Measurements from ENCODE around the gene PRSS27. TPM values are rescaled to one million over a fixed set of nuclear protein-coding genes. Genes with fewer than 3 reads are reported as not detected.
"Not testable (repeated sequence)": the region's sequence is repeated elsewhere in the genome, so short reads cannot be mapped to it uniquely, and the experiment has no call there.

The PRSS27 gene
- total RNA-seq, 1 experiment from 2014 or later = 1.1 TPM

DNA sequence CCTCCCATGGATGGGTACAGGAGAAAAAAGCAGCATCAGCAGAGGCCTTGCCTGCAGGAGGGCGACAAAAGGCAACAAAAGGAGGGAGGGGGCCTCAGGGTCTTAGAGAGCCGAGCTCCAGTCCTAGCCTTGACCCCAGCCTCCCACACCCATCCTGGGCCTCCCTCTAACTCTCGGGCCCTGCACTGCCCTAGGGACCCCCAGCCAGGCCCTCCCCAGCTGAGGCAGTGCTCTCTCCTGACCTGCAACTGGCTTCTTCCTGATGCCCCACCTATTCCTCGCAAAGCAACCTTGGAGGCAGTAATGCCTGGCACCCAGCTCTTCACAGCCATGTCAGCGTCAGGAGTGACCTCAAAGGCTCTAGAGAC lies 17.2 kb upstream of the PRSS27 start:
- no peak for DNase-seq (ENCODE audit: low read depth)
- in situ Hi-C loops (cut with HindIII; ENCODE audit: low pct_unique_long_range_greater_than_20kb, low sequenced_read_pairs) = no loop called here

DNA sequence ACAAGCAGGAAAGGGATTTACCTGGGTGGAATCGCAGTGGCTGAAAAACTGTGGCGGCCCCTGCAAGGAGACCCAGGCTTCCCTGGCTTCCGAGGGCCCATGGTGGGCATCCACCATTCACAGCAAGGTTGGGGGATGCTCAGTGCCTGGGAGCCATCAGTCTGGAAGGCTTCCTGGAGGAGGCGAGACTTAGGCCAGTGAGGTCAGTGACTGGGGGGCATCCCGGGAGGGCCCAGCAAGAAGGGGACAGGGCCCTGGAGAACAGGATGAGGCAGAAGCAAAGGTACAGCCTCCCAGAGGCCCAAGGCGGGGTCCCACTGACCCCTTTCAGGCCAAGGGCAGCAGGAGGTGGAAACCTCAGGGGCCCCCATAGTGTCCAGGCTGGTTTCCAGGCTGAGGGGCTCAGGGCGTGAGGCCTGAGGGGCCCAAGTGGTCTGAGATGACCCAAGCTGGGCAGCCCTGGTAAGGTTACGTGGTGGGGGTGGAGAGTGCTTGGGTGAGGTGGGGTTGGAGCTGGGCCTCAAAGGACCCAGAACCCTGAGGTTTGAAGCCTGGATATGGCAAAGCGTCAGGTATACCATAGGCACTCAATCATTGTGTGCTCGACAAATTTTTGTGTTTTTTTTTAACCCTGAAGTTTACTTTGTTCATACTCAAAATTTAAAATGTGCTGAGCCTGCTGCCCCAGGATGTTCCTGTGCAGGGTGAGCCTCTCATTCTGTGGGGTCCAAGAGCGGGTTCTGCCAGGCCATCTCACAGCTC lies 16.6 kb upstream of the PRSS27 start:
- in situ Hi-C loops (cut with HindIII; ENCODE audit: low pct_unique_long_range_greater_than_20kb, low sequenced_read_pairs) = no loop called here
- no peak for DNase-seq (ENCODE audit: low read depth)

DNA sequence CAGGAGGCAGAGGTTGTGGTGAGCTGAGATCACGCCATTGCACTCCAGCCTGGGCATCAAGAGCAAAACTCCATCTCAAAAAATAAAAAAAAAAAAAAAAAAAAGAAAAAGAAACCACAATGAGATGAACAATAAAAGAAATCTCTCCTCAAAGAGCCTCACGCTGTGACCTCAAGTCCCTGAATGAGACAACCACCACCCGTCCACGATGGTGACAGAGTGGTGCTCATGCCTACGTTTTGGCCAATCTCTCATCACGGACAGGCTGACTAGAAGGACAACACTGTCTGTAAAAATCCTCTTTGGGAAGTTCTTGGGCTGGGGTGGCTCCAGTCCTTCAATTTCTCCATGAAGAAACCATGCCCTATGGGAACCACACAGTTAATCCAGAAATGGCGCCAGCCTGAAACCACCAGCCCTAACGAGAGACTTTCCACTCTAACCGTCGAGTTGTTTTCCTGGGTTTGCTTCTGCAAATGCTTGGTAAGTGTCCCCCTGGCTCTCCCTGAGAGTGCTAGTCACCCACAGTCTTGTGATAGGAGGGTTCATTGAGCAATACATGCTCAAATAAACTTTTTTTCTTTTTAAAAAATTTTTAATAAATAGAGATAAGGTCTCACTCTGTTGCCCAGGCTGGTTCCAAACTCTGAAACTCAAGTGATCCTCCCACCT lies 15.0 kb upstream of the PRSS27 start:
- DNase-seq (ENCODE audit: low read depth) = no peak
- in situ Hi-C loops (cut with HindIII; ENCODE audit: low pct_unique_long_range_greater_than_20kb, low sequenced_read_pairs) = no loop called here

DNA sequence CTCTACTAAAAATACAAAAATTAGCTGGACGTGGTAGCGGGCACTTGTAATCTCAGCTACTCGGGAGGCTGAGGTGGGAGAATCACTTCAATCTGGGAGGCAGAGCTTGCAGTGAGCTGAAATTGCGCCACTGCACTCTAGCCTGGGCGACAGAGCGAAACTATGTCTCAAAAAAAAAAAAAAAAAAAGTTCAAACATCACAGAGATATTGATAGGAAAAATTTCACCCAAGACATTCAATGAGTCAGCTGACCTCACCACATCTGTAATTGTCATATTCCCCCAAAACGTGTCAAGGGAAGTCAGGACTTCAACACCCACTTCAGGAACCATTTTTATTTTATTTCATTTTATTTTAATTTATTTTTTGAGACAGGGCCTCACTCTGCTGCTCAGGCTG lies 8.0 kb upstream of the PRSS27 start:
- DNase-seq (ENCODE audit: low read depth) = no peak
- in situ Hi-C loops (cut with HindIII; ENCODE audit: low pct_unique_long_range_greater_than_20kb, low sequenced_read_pairs) = no loop called here

DNA sequence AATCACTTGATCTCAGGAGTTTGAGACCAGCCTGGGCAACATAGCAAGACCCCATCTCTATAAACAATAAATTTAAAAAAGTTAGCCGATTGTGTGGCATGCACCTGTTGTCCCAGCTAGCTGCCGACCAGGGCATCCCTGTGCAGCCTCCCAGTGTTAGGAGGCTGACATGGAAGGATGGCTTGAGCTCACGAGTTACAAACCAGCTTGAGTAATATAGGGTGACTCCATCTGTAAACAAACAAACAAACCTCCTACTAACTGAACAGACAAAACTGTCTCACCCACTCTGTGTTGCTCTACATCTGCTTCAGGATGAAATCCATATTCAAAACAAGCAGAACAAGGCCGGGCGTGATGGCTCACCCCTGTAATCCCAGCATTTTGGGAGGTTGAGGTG lies 6.9 kb upstream of the PRSS27 start:
- in situ Hi-C loops (cut with HindIII; ENCODE audit: low pct_unique_long_range_greater_than_20kb, low sequenced_read_pairs) = no loop called here
- DNase-seq (ENCODE audit: low read depth) = no peak

DNA sequence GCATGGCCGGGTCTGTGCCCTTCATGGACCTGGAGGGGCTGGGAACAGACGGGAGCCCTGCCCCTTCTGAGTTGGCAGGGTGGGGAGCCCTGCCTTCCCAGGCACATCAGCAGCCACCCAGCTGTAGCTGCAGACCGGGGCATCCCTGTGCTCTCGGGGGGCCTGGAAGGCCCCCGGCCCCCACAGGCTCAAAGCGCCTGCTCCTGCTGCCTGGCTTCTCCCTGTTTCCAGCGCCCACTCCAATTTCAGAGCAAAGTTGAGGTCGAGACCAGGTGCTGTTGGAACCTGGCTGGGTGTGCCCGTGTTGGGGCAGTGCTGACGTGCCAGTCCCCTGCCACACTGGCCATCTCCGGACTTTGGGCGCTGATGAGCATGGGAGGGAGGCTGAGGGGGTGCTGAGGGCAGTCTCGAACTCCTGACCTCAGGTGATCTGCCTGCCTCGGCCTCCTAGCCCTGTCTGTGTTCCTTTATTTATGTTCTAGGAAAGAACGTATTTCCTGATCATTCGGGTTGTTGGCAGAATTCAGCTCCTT lies 4.9 kb upstream of the PRSS27 start:
- no peak for DNase-seq (ENCODE audit: low read depth)
- in situ Hi-C loops (cut with HindIII; ENCODE audit: low pct_unique_long_range_greater_than_20kb, low sequenced_read_pairs) = no loop called here

DNA sequence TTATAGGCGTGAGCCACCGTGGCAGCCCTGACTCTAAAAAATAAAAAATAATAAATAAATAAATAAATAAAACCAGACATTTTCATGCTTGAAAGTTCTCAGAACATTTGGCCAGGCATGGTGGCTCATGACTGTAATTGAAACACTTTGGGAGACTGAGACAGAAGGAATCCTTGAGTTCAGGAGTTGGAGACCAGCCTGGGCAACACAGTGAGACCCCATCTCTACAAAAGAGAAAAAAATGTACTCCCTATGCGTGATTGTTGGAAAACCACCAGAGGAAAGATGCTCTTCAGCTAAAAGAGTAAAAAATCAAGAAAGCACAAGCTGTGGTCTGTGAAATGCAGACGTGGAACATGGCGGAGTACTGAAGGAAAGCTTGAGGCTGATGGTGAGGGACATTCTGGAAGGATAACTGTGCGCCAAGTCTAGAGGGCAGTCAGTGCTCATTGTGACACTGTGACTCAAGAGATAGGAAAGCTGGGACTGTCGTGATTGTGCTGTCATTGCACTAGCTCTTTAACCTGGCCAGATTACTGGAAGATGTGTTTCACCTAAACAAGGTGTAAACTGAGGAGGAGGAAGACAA lies 4.2 kb upstream of the PRSS27 start:
- DNase-seq (ENCODE audit: low read depth) = no peak
- in situ Hi-C loops (cut with HindIII; ENCODE audit: low pct_unique_long_range_greater_than_20kb, low sequenced_read_pairs) = no loop called here

DNA sequence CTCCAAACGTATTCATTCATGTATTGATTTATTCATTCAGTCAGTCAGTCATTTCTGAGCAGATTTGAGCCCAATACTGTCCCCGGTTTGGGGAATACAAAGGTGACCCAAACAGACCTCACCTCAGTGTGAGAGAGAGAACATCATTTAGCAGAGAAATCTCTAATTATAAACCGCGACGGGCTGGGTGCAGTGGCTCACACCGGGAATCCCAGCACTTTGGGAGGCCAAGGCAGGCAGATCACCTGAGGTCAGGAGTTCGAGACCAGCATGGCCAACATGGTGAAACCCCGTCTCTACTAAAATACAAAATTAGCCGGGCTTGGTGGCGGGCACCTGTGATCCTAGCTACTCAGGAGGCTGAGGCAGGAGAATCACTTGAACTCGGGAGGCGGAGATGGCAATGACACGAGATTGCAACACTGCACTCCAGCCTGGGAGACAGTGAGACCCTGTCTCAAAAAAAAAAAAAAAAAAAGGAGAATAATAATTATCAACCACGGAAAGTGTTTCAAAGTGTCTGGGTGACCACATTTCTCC lies 1.7 kb upstream of the PRSS27 start:
- in situ Hi-C loops (cut with HindIII; ENCODE audit: low pct_unique_long_range_greater_than_20kb, low sequenced_read_pairs) = not testable (repeated sequence)
- DNase-seq (ENCODE audit: low read depth) = peak; percentile 17

DNA sequence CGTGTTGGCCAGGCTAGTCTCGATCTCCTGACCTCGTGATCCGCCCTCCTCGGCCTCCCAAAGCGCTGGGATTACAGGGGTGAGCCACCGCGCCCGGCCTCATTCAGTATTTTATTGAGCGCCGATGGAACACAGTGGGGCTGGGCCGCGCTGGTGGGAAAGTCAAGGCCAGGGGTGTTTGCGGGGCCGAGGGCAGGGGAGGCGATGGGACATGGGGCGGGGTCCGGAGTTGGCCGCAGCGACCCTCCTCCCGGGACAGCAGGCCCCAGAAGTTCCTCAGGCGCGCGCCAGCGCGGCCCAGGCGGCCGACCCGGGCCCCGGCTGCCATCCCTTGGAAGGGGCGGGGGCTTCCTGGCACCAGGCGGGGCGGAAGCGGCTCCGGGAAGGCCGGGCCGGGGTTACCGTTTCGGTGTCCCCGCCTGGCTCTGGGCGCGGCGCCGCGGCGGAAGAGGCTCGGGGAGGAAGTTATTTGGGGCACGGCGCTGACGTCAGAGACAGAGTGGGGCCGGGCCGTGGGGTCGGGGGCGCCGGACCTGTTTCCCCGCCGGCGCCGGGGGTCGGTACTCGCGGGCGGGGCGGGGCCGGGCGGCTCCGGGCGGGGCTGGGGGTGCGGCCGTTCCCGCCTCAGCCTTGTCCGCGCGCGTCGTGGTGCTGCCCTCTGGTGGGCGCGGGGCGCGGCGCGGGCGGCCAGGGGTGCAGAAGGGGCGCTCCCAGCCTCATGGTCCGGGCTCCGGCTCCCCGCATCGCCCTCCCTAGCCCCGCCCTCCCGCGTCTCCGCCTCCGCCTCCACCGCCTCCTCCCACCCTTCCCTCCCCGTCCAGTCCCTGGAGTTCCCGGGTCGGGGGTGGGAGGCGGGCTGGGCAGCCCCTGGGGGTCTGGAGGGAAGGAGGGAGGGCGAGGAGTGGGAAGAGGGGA lies 952 bp upstream of the PRSS27 start:
- DNase-seq (ENCODE audit: low read depth) = peak; percentile 78

DNA sequence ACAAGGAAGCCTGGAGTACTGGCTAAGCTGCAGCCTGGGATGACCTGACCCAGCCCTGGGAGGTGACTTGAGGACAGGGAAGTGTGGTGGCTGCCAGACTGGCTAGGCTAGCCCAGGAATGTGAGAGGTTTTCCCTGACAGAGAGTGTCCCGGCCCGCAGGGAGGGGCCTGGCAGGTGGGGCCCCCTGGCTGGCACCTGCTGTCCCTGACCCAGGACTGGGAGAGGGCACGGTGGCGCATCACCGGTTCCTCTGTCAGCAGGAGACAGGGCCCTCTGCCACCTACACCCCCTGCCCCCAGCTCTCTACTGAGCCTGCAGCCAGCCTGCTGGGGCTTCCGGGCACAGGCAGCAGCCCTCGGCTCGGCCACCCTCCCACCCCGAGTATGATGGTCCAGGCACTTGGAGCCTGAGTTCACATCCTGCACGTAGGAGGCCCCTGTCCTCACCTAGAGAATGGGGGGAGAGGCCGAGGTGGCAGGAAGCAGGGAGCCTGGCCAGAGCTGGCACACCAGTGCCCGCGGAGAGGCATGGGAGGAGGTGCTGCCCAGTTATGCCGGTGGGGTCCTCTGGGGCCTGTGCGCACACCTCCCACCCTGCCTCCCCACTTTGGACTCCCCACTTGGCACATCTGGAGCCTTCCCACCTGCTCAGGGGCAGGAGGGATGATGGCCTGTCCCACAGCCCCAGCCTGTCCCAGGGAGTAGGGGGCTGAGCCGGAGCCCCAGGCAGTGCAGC lies 528 bp downstream of the PRSS27 start:
- no peak for DNase-seq (ENCODE audit: low read depth)
- in situ Hi-C loops (cut with HindIII; ENCODE audit: low pct_unique_long_range_greater_than_20kb, low sequenced_read_pairs) = no loop called here

More for the DNA sequence above, 952 bp upstream of the PRSS27 start:
- in situ Hi-C loops (cut with HindIII; ENCODE audit: low pct_unique_long_range_greater_than_20kb, low sequenced_read_pairs) = no loop called here

DNA sequence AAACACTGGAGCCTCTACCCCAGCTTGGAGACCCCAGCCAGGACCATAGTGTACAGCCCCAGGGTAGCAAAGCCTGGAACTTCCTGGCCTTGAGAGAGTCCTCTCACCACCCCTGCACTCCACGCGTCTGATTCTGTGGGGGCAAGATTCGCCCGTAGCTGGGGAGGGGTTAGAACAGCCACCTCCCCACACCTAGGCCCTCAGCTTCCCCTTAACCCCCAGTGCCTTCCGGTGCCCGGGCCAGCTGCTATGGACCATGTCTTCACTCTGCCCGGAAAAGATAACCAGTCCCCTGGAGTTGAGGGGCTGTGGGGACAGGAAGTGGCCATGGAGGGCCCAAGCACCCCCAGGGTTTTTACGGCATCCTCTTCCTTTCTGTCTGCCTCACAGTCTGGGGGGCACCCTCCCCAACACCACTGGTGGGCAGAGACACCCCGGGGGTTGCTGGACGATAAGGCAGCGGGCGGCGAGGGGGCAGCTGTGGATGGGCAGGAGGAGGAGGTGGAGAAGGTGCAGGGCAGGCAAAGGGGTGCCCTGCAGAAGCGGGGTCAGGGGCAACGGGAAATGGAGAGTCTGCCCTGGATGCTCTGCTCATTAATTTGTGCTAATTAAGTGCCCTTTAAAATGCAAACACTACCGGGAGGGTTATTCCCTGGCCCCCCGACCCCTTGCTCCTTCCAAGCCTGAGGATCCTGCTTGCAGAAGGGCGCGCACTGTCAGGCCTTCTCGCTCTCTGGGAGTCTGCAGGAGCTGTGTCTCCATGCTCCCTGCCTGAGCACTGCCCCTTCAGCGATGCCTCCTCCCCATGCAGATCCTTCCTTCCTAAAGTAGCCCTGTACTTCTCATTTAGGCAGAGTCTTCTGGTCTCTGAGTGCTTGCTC lies 2.4 kb downstream of the PRSS27 start:
- no peak for DNase-seq (ENCODE audit: low read depth)
- in situ Hi-C loops (cut with HindIII; ENCODE audit: low pct_unique_long_range_greater_than_20kb, low sequenced_read_pairs) = no loop called here

DNA sequence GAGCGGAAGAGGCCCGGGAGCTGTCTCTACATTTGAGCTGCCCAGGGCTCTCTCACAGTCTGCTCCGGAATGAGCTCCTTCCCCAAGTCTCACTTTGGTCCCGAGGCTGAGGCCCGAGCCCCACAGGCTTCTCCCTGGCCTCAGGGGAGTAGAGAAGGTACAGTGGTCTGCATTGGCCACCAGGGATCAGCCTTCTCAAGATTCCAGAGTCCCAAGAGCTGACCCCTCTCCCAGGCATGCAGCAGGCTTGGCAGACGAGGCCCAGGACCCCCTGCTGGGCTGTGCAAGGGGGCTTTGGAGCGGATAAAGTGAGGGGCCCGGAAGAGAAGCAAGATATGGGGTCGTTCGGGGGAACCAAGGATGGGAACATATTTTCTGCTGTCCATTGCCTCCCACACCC lies 3.1 kb downstream of the PRSS27 start:
- DNase-seq (ENCODE audit: low read depth) = no peak
- in situ Hi-C loops (cut with HindIII; ENCODE audit: low pct_unique_long_range_greater_than_20kb, low sequenced_read_pairs) = no loop called here

DNA sequence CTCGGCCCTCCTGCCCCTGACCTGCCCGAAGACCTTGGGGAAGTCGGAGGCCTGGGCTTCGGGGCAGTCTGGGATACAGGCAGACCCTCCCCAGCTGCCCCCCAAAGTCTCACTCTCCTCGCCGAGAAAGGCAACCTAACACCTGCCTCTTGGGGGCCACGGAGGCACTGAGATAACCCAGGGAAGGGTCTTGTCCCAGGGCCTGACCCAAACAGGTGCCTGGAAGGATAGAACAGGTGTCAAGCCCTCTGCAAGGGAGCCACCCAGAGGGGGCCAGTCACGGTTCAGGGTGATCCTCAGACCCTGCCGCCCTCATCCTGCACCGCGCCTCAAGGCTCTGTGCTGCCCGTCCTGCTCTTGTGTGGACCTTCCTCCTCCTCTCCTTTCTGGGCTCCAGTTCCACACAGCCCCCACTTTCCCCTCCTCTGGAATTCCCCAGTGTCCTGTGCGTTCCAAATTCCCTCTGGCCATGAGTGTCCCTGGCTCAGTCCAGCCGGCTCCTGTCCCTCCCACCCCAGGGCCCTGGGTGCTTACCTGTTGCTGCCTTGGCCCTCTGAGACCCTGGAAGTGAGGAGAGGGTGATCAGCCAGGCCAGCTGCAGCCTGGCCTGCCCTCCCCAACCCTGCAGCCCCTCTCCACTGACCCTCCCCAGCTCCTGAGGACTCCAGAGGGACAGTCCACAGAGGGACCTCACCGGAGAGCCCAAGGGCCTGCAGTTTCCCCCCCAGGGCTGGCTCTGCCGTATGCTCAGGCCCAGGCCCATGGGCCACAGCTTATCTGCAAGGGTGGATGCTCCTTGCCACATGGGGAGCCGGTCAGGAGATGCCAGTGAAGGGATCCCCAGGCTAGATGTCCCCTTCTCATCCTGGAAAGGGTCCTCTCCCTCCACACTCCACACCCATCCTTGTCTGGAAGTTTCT lies 3.8 kb downstream of the PRSS27 start:
- in situ Hi-C loops (cut with HindIII; ENCODE audit: low pct_unique_long_range_greater_than_20kb, low sequenced_read_pairs) = no loop called here

DNA sequence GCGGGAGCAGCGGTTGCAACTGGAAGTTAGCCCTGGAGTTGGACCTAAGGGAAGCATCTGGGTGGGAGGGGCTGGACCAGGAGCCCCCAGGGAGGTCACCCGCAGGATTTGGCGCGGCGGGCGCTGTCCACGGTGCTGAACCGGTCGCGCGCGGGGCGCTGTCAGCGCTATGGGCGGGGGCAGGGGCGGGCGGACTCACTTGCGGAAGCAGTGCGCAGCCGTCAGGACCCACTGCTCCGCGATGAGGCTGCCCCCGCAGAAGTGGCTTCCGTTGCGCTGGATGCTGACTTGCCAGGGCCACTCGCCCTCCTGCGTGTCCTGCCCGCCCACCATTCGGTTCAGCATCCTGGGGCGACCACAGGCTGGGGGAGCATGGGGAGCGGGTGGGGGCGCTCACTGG lies 4.5 kb downstream of the PRSS27 start:
- peak; percentile 29 for DNase-seq (ENCODE audit: low read depth)
- in situ Hi-C loops (cut with HindIII; ENCODE audit: low pct_unique_long_range_greater_than_20kb, low sequenced_read_pairs) = no loop called here

More for the DNA sequence above, 3.8 kb downstream of the PRSS27 start:
- DNase-seq (ENCODE audit: low read depth) = no peak

DNA sequence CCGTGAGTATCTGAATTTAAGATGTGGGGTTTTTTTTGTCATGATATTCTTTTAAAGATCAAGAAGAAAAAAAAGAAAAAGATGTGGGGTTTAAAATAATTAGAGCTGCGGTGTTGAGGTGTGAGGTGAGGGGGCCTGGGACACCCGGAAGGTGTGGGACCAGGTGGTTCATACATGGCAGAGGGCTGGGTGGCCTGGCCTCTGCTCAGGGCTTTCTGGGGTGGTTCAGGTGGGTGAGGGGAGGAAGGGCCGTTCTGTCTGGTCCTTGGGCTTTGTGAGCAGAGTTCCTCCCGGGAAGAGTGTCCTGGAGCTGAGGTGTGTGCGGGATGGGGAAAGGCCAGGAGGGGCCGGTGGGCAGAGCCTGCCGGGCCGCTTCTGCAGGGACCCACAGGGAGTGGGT lies 5.0 kb downstream of the PRSS27 start:
- in situ Hi-C loops (cut with HindIII; ENCODE audit: low pct_unique_long_range_greater_than_20kb, low sequenced_read_pairs) = no loop called here
- no peak for DNase-seq (ENCODE audit: low read depth)

All from Caki2 (cell line).